Omental fat pad (tissue), 4 donors: Measurements from ENCODE around the gene RAMP3. TPM values are rescaled to one million over a fixed set of nuclear protein-coding genes. Genes with fewer than 3 reads are reported as not detected.

Experiments
- ATAC-seq: fragments of 150-250 bp; one replicate; pipeline ENCODE4 v1.9.1; 2016; ENCODE audit warnings: mild to moderate bottlenecking, moderate library complexity; ENCODE audit not compliant: low FRiP score
- DNase-seq: peaks from one replicate; pipeline ENCODE4 v3.0.0-alpha.2; 2019; ENCODE audit warnings: low spot score
- total RNA-seq, 4 donors: library from RNA; depleted of rRNA; stranded (reverse); fragments of >200 nt; gene quantifications; one replicate each; pipeline ENCODE4 v1.1.0, GENCODE V29; 2016
- TF ChIP-seq, protein P1 (sequence below), 3 donors: fragments of 450-650 bp; IDR thresholded peaks; one replicate each; pipeline ENCODE4 v1.5.1; 2016 to 2017; ENCODE audit warnings: antibody characterized with exemption in 3 of 3, mild to moderate bottlenecking in 3 of 3, moderate library complexity in 2 of 3

Gene RAMP3
- total RNA-seq, 4 donors from 2014 or later = 24.6 to 310 (median 124) TPM

DNA sequence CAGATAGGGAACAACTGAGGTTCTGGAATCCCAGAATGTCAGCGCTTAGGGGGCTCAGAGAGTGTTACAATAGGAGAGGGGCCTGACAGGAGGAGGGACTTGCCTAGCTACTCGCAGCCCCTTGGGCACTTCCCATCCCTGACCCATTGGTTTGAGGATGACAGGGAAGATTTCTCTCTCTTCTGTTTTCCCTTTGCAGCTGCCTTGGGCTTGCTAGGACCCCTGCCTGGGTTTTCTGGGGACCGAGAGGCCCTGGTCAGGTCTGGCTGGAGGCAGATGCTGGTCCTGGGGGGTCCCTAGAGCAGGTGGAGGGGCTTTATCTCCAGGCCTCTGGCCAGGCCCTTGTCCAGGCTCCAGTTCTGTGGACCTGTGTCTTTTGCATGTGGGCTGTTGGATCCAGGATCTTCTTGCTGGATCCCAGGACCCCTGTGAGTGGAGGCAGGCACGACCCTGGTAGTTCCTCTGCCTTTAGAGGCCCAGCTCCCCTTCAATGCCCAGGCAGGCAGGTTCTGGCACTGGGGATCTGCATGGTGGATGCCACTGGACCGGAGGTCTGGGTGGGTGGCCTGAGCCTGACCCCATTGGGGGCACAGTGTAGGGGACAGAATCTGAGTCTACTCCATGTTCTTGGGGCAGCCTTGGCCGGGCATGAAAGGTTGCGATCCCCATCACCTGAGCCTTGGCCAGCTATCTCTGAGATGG is 26.9 kb downstream of the RAMP3 start:
- no peak for DNase-seq
- ATAC-seq = no peak
- TF ChIP-seq, protein P1, sequence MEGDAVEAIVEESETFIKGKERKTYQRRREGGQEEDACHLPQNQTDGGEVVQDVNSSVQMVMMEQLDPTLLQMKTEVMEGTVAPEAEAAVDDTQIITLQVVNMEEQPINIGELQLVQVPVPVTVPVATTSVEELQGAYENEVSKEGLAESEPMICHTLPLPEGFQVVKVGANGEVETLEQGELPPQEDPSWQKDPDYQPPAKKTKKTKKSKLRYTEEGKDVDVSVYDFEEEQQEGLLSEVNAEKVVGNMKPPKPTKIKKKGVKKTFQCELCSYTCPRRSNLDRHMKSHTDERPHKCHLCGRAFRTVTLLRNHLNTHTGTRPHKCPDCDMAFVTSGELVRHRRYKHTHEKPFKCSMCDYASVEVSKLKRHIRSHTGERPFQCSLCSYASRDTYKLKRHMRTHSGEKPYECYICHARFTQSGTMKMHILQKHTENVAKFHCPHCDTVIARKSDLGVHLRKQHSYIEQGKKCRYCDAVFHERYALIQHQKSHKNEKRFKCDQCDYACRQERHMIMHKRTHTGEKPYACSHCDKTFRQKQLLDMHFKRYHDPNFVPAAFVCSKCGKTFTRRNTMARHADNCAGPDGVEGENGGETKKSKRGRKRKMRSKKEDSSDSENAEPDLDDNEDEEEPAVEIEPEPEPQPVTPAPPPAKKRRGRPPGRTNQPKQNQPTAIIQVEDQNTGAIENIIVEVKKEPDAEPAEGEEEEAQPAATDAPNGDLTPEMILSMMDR (IDR thresholded peaks at IDR 0.05) = no peak

DNA sequence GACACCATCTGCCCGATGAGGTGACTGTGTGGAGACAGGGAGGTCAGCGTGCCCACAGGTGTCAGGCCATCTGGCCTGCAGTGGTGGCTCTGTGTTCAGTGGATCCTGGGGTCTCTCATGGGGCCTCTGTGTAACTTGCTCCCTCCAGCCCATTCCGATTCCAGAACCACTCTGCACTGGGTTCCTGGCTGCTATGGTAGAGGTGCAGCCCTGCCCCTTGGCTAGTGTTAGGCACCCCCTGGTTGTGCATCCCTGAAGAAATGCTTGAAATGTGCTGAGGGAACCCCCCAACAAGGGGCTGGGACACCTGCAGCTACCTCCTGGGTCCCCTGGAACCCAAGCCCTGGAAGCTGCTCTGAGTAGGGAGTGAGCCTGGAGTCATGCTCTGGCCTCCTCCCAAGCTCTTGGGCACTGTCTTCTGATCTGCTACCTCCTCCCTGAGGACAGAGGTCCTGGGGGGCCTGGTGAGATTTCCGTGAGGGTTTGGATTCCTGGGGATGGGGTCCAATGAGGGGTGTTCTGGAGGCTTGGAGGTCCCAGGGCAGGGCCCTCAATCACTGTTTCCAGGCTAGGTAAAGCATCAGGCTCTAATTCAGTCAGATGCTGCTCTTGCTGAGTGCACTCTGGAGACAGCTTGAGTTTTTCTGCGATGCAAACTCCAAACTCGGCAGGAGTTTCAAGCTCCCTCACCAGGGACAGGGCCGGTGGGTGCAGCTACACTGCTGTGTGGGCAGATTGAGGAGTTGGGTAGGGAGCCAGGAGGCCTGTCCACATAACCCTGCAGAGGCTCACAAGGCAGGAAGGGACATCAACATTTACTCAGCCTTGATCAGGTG is 27.7 kb downstream of the RAMP3 start:
- ATAC-seq = no peak
- no peak for DNase-seq
- TF ChIP-seq, protein P1 (IDR thresholded peaks at IDR 0.05) = no peak

DNA sequence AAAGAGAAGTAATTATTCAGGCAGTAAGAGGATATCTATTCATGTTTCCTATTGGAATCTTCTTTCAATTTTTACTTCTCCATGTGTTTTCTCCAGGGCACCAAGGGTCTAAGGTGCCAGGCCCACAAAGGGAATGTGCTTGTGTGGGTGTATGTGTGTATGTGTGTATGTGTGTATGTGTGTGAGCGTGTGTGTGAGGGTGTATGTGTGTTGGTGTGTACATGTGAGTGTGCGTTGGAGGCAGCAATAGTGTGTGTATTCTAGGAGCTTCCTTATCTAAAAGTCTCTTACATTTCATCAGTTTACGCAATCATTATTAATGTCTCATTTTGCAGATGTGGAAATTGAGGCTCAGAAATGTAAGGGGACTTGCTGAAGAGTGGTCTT is 28.3 kb downstream of the RAMP3 start:
- DNase-seq (no peak), ATAC-seq (no peak)
- TF ChIP-seq, protein P1 (IDR thresholded peaks at IDR 0.05) = no peak

DNA sequence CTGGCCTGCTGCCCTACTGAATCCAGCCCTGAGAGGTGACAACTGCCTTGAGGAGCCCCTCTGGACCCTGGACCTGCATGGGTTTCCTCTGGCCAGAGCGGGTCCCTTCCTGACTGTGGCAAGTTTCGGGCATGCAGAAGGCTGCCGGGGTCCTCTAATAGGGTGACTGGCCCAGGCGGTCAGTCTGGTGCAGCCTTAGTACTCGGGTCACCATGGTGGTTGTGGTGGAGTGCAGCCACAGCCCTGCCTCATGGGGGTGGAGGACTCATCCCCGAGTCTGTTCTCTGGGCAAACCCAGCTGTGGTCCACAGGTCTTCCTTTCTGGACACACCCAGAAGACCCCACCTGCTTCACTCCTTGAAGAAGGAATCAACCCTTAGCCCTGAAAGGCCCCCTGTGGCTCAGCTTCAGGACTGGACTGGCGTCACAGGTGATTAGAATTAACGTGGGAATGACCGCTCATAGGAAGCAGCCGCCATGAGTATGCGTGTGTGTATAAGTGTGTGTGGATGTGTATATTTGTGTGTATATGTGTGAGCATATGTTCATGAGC is 28.7 kb downstream of the RAMP3 start:
- TF ChIP-seq, protein P1 (IDR thresholded peaks at IDR 0.05) = no peak
- DNase-seq = no peak
- ATAC-seq = no peak

DNA sequence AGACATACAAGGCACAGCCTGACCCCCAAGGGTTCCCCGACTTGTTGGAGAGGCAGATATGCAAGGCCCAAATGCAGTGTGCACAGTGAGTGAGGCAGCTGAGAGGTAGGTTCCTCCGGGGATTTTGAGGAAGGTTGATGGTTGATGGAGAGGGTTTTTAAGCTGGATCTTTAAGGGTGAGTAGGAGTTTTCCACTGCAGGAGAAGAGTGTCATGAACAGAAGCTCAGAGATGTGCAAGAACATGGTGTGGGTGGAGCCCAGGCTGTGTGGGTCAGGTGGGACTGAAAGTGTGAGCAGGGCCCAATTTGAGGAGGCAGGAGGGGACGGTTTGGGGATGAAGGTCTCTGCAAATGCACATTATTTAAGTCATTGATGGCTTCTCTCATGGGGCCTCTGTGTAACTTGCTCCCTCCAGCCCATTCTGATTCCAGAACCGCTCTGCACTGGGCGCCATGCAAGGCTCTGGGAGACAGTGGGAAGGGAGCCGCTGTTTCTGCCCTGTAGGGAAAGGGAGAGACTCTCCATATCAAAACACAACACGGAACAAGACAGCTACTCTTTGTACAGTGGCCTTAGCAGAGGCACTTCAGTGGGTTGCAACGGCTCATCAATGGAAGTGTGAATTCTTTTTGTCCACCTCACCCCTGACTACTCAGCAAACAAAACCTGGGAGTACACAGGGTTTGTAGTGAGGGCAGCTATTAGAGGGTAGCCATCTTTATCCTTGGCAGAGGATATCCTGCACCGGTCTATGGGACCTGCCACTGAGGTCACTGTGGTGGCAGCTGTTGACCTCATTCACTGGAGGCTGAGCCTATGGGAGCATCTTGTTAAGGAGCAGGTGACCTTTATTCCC is 29.7 kb downstream of the RAMP3 start:
- DNase-seq = no peak
- ATAC-seq = no peak
- TF ChIP-seq, protein P1 (IDR thresholded peaks at IDR 0.05) = no peak

DNA sequence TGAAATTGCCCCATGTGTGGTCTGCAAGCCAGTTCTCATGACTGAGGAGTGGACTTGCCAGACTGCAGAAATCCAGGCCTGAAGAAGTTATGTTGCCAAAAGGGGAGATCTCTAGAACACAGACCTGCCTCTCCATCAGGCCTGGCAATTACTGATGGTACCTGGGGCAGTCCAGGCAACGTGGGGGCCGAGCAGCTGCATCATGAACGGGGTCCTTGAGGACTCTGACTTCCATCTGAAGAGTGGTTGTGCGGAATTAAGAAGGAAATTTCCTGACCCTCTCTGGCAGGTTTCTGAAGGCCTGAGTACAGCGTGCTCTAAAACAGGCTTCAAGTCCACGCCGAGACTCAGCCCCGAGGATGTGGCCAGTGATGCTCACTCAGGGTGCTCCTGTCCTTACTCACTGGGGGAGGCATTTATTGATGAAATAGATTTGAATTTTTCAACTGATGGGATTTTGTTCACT is 30.4 kb downstream of the RAMP3 start:
- no peak for DNase-seq
- no peak for ATAC-seq
- TF ChIP-seq, protein P1 (IDR thresholded peaks at IDR 0.05) = no peak
